Calu3 (cell line): ENCODE results near the gene PTPRE. TPM values are rescaled to one million over a fixed set of nuclear protein-coding genes. Genes with fewer than 3 reads are reported as not detected.

ENCODE experiments used
- BruUV-seq: library from RNA; stranded (reverse); fragments of 400-500 nt; replicated peaks from 2 replicates; lab custom pipeline; 2021; lab: Mats Ljungman, UMichigan
- CTCF ChIA-PET: fragments of 300-600 bp; sonication (Branson Sonifier 250); formaldehyde crosslinking; loops from one replicate; lab custom pipeline; 2022; ENCODE audit warnings: antibody characterized with exemption; lab: Charles Lee
- DNase-seq: peaks from one replicate; pipeline ENCODE4 v3.0.0; 2022
- H3K27ac Mint-ChIP-seq: one replicate; pipeline ENCODE4 v1.8.0; 2022; ENCODE audit warnings: mixed read lengths; ENCODE audit not compliant: unreplicated experiment
- H3K27me3 Mint-ChIP-seq: one replicate; pipeline ENCODE4 v1.8.0; 2022; ENCODE audit warnings: mixed read lengths; ENCODE audit not compliant: unreplicated experiment
- H3K36me3 Mint-ChIP-seq: one replicate; pipeline ENCODE4 v1.8.0; 2022; ENCODE audit warnings: mild to moderate bottlenecking, moderate library complexity, mixed read lengths; ENCODE audit not compliant: insufficient read depth, unreplicated experiment
- H3K4me1 Mint-ChIP-seq: one replicate; pipeline ENCODE4 v1.8.0; 2022; ENCODE audit warnings: mild to moderate bottlenecking, low read depth, mixed read lengths; ENCODE audit not compliant: unreplicated experiment
- H3K4me3 Mint-ChIP-seq: one replicate; pipeline ENCODE4 v1.8.0; 2022; ENCODE audit warnings: mild to moderate bottlenecking, low read depth, moderate library complexity, mixed read lengths; ENCODE audit not compliant: unreplicated experiment
- H3K9me3 Mint-ChIP-seq: one replicate; pipeline ENCODE4 v1.8.0; 2022; ENCODE audit warnings: low read depth, mixed read lengths; ENCODE audit not compliant: unreplicated experiment
- intact Hi-C: fragments of 100-400 bp; cut with micrococcal nuclease; formaldehyde crosslinking; loops from one replicate; pipeline ENCODE4 v1.10.0; 2022; ENCODE audit not compliant: unreplicated experiment
- total RNA-seq: library from RNA; stranded (reverse); gene quantifications from 2 replicates; pipeline ENCODE4 v1.2.3, GENCODE V29; 2022
- TF ChIP-seq, protein P1 (sequence below): fragments of 200-600 bp; IDR thresholded peaks from one replicate; pipeline ENCODE4 v1.8.0; 2022; ENCODE audit warnings: antibody characterized with exemption; ENCODE audit not compliant: unreplicated experiment

Gene PTPRE
- total RNA-seq, 1 experiment from 2014 or later = 7.6 TPM

DNA sequence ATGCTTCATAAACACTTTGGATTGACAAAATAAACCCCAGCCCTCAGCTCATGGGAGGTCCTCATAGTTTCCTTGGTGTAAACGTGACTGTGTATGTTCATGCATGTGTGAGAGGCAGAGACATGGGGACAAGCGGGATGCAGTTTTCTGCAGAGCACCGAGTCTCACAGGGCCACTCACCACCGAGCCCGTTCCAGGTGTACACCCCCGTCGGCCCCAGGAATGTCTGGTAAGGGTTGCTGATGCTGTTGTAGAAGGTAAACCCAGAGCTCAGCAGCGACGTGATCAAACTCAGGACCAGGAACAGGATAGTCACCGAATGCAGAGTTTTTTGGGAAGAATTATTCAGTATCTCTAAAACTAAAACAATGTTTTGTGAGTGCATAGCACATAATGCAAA lies 23.4 kb upstream of the PTPRE start:
- TF ChIP-seq, protein P1, sequence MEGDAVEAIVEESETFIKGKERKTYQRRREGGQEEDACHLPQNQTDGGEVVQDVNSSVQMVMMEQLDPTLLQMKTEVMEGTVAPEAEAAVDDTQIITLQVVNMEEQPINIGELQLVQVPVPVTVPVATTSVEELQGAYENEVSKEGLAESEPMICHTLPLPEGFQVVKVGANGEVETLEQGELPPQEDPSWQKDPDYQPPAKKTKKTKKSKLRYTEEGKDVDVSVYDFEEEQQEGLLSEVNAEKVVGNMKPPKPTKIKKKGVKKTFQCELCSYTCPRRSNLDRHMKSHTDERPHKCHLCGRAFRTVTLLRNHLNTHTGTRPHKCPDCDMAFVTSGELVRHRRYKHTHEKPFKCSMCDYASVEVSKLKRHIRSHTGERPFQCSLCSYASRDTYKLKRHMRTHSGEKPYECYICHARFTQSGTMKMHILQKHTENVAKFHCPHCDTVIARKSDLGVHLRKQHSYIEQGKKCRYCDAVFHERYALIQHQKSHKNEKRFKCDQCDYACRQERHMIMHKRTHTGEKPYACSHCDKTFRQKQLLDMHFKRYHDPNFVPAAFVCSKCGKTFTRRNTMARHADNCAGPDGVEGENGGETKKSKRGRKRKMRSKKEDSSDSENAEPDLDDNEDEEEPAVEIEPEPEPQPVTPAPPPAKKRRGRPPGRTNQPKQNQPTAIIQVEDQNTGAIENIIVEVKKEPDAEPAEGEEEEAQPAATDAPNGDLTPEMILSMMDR = no peak
- no peaks in the 10 kb centered on the region for H3K36me3 Mint-ChIP-seq
- no peaks in the 10 kb centered on the region for H3K9me3 Mint-ChIP-seq
- intact Hi-C loops = no loop called here
- peaks cover 10% of the 10 kb centered on the region for H3K4me1 Mint-ChIP-seq
- no peak overlapping the region for H3K4me3 Mint-ChIP-seq
- no peak for DNase-seq
- H3K27me3 Mint-ChIP-seq = peaks cover under 1% of the 10 kb centered on the region
- no peak overlapping the region for H3K27ac Mint-ChIP-seq
- no TSS peak for BruUV-seq
- CTCF ChIA-PET = no interaction called here

GRCh38 chr10:127884501-127884900 lies 22.4 kb upstream of the PTPRE start:
- no TSS peak for BruUV-seq
- intact Hi-C loops = no loop called here
- no peaks in the 10 kb centered on the region for H3K27me3 Mint-ChIP-seq
- H3K4me1 Mint-ChIP-seq = peaks cover 10% of the 10 kb centered on the region
- CTCF ChIA-PET = no interaction called here
- DNase-seq = no peak
- H3K36me3 Mint-ChIP-seq = no peaks in the 10 kb centered on the region
- no peaks in the 10 kb centered on the region for H3K9me3 Mint-ChIP-seq
- H3K4me3 Mint-ChIP-seq = no peak overlapping the region
- TF ChIP-seq, protein P1 = no peak
- no peak overlapping the region for H3K27ac Mint-ChIP-seq

GRCh38 chr10:127886371-127887051 lies 20.4 kb upstream of the PTPRE start:
- no peak for DNase-seq
- Mint-ChIP-seq H3K9me3 (no peaks in the 10 kb centered on the region), H3K4me1 (peaks cover 10% of the 10 kb centered on the region), H3K36me3 (no peaks in the 10 kb centered on the region), H3K4me3 (no peak overlapping the region), H3K27ac (no peak overlapping the region), H3K27me3 (no peaks in the 10 kb centered on the region)
- intact Hi-C loops = loop anchor here (5.0 kb wide), 1 partner anchor 181 kb away; no protein-coding TSS in a partner anchor
- no TSS peak for BruUV-seq
- TF ChIP-seq, protein P1 = no peak
- CTCF ChIA-PET = interaction anchor here (0.6 kb wide), 1 partner anchor 40 kb away, joined by 6 read pairs; no protein-coding TSS in a partner anchor

DNA sequence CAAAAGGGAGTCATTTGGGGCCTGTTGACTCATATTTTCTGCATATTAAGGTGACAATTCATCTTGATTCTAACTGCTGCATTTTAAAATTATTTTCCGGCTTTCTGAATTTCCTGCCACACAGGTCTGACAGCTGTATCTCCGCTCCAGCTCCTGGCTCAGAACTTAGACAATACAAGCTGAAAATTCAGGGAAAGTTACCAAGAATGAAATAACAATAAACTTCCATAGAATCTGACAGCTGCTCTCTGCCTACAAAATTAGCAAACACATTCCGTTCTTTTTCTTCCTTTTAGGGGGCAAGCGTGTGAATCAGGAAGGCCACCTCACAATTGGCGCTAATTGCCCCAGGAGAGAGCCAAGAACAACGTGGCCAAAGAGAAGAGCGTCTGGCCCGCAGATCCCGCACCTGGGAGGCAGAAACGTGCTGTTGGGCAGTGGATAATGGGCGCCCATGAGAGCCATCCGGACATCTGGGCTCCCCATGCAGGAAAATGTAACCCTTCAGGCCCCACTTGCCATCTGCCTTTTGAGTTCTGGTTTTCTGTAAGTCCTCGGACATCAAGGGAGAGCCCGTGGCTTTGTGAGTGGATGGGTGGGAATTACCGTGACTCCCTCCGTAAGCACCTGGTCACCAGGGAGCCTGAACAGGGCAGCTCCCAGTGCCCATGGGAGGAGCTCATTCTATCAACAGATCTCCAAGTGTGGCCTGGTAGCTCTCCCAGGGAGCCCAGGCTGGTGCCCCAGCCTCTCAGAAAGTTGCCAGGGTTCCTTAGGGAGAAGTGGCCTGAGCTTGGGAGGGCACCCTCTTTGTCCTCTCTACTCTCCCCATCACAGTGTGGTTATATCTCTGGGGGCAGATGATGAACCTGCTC lies 19.1 kb upstream of the PTPRE start:
- TF ChIP-seq, protein P1 = no peak
- CTCF ChIA-PET = interaction anchor here (0.7 kb wide), 1 partner anchor 60 kb away, joined by 3 read pairs; no protein-coding TSS in a partner anchor
- Mint-ChIP-seq H3K36me3 (no peaks in the 10 kb centered on the region), H3K4me3 (no peak overlapping the region), H3K9me3 (no peaks in the 10 kb centered on the region), H3K4me1 (peaks cover 10% of the 10 kb centered on the region), H3K27me3 (no peaks in the 10 kb centered on the region), H3K27ac (no peak overlapping the region)
- DNase-seq = no peak
- intact Hi-C loops = loop anchor here (5.0 kb wide), 1 partner anchor 180 kb away; no protein-coding TSS in a partner anchor
- BruUV-seq = no TSS peak
